Ovary (tissue), 3 donors: Measurements from ENCODE around the gene CEP85.

ENCODE experiments used
- CTCF ChIP-seq, 3 donors: fragments of 450-650 bp in 2 of 3; fragments of 200-600 bp in 1 of 3; IDR thresholded peaks; one replicate each; pipeline versions ENCODE4 v1.5.1 to v1.8.0; 2016 to 2022; ENCODE audit warnings: antibody characterized with exemption in 3 of 3, mild to moderate bottlenecking in 1 of 3
- POLR2A ChIP-seq: fragments of 450-650 bp; IDR thresholded peaks from one replicate; pipeline ENCODE4 v1.6.1; 2017; ENCODE audit warnings: antibody characterized with exemption, mild to moderate bottlenecking, moderate library complexity
- donor health status: DM: no; HTN: no; CAD: no.

- no peak for TF ChIP-seq CTCF (IDR thresholded peaks at IDR 0.05)
- TF ChIP-seq POLR2A: no peak
These were observed 47.3 kb downstream of the CEP85 start for GRCh38 chr1:26281091-26281958.
